MCF 10A (cell line): ENCODE data around the gene RASGRP4. TPM values are rescaled to one million over a fixed set of nuclear protein-coding genes. Genes with fewer than 3 reads are reported as not detected.
A peak's percentile ranks its signal among the peaks of the same experiment; 100 is the strongest.

ENCODE experiments used
- BruUV-seq: library from RNA; stranded (reverse); fragments of 400-500 nt; replicated peaks from 2 replicates; lab custom pipeline; 2021; lab: Mats Ljungman, UMichigan
- CTCF ChIA-PET: fragments of 300-600 bp; sonication (Branson Sonifier 250); formaldehyde crosslinking; extraction: SDS; loops from one replicate; lab custom pipeline; 2021; ENCODE audit warnings: antibody characterized with exemption, inconsistent platforms; lab: Yijun Ruan, JAX
- POLR2A ChIA-PET: fragments of 300-600, 350-650 bp; sonication (Branson Sonifier 250); formaldehyde crosslinking; extraction: SDS; loops from one replicate; lab custom pipeline; 2020; ENCODE audit warnings: antibody characterized with exemption, inconsistent platforms; lab: Yijun Ruan, JAX
- DNase-seq: peaks from one replicate; pipeline ENCODE4 v3.0.0-alpha.2; 2018; ENCODE audit not compliant: unreplicated experiment
- H3K27ac Mint-ChIP-seq: one replicate; pipeline ENCODE4 v1.8.0; 2022; ENCODE audit warnings: mild to moderate bottlenecking, low read depth, mixed read lengths; ENCODE audit not compliant: unreplicated experiment
- H3K27me3 Mint-ChIP-seq: one replicate; pipeline ENCODE4 v1.8.0; 2022; ENCODE audit warnings: mixed read lengths; ENCODE audit not compliant: insufficient read depth, unreplicated experiment
- H3K36me3 Mint-ChIP-seq: one replicate; pipeline ENCODE4 v1.8.0; 2022; ENCODE audit warnings: mild to moderate bottlenecking, moderate library complexity, mixed read lengths; ENCODE audit not compliant: insufficient read depth, unreplicated experiment
- H3K4me1 Mint-ChIP-seq: one replicate; pipeline ENCODE4 v1.8.0; 2022; ENCODE audit warnings: mixed read lengths; ENCODE audit not compliant: insufficient read depth, unreplicated experiment
- H3K4me3 Mint-ChIP-seq: one replicate; pipeline ENCODE4 v1.8.0; 2022; ENCODE audit warnings: mild to moderate bottlenecking, moderate library complexity, mixed read lengths; ENCODE audit not compliant: unreplicated experiment
- H3K9me3 Mint-ChIP-seq: one replicate; pipeline ENCODE4 v1.8.0; 2022; ENCODE audit warnings: mixed read lengths; ENCODE audit not compliant: unreplicated experiment
- CTCF ChIP-seq: fragments of 200-600 bp; IDR thresholded peaks from one replicate; pipeline ENCODE4 v1.8.0; 2022; ENCODE audit warnings: antibody characterized with exemption, mild to moderate bottlenecking; ENCODE audit not compliant: unreplicated experiment
- intact Hi-C: fragments of 100-400 bp; cut with micrococcal nuclease; formaldehyde crosslinking; loops from 2 replicates; pipeline ENCODE4 v1.14.1; 2022
- total RNA-seq: library from RNA; stranded (reverse); gene quantifications from 2 replicates; pipeline ENCODE4 v1.2.3, GENCODE V29; 2022

RASGRP4 gene
- total RNA-seq, 1 experiment from 2014 or later: not detected

GRCh38 chr19:38389957-38390924 lies 35.8 kb downstream of the RASGRP4 start:
- Mint-ChIP-seq H3K4me1 (peaks cover 16% of the 10 kb centered on the region), H3K9me3 (no peaks in the 10 kb centered on the region), H3K4me3 (peak overlapping the region; percentile 86), H3K27ac (no peak overlapping the region), H3K27me3 (no peaks in the 10 kb centered on the region), H3K36me3 (peaks cover 11% of the 10 kb centered on the region)
- POLR2A ChIA-PET: interaction anchor here (0.6 to 4.0 kb wide), 3 partner anchors 9 to 190 kb away, joined by 3 to 46 read pairs (median 5); partner anchors contain the start of gene PSMD8
- CTCF ChIA-PET: interaction anchor here (0.6 to 1.8 kb wide), 2 partner anchors 13 to 32 kb away, joined by 3 to 10 read pairs; partner anchors contain the start of gene FAM98C
- BruUV-seq: no TSS peak
- TF ChIP-seq CTCF: no peak
- DNase-seq: no peak
- intact Hi-C loops: loop anchor here (1.0 to 2.0 kb wide), 2 partner anchors 12 to 53 kb away; no protein-coding TSS in a partner anchor

- DNase-seq: peak; percentile 85
Observed at GRCh38 chr19:38389101-38389925, 36.7 kb downstream of the RASGRP4 start.

GRCh38 chr19:38388349-38389100 lies 37.5 kb downstream of the RASGRP4 start, which contains the start of gene SPRED3:
SPRED3 (plus strand) TSS chr19:38388697; CDS start chr19:38390303, 1,606 bp downstream.
- peak within 1 kb of the TSS; percentile 86 for H3K4me3 Mint-ChIP-seq
- peaks cover 16% of the 10 kb centered on the region for H3K4me1 Mint-ChIP-seq
- no TSS peak for BruUV-seq
- intact Hi-C loops: loop anchor here (1.0 to 2.0 kb wide), 2 partner anchors 14 to 52 kb away; no protein-coding TSS in a partner anchor
- H3K27ac Mint-ChIP-seq: no peak within 1 kb of the TSS
- POLR2A ChIA-PET: interaction anchor here (0.6 to 4.0 kb wide), 8 partner anchors 11 to 1003 kb away, joined by 3 to 46 read pairs (median 4); partner anchors contain the start of genes FAM98C, MED29, MRPS12 and PSMD8
- peak; percentile 68 for DNase-seq
- H3K9me3 Mint-ChIP-seq: no peaks in the 10 kb centered on the region
- peaks cover 20% of the 10 kb centered on the region for H3K36me3 Mint-ChIP-seq
- TF ChIP-seq CTCF: no peak
- CTCF ChIA-PET: interaction anchor here (0.6 to 1.8 kb wide), 6 partner anchors 15 to 490 kb away, joined by 3 to 10 read pairs (median 4); partner anchors contain the start of gene FAM98C
- no peaks in the 10 kb centered on the region for H3K27me3 Mint-ChIP-seq

More at GRCh38 chr19:38389101-38389925, 36.7 kb downstream of the RASGRP4 start:
- no TSS peak for BruUV-seq
- Mint-ChIP-seq H3K9me3 (no peaks in the 10 kb centered on the region), H3K27me3 (no peaks in the 10 kb centered on the region), H3K4me3 (peak overlapping the region; percentile 86), H3K27ac (no peak overlapping the region), H3K4me1 (peaks cover 16% of the 10 kb centered on the region), H3K36me3 (peaks cover 14% of the 10 kb centered on the region)
- TF ChIP-seq CTCF: no peak
- intact Hi-C loops: loop anchor here (1.0 to 2.0 kb wide), 2 partner anchors 13 to 53 kb away; no protein-coding TSS in a partner anchor
- ChIA-PET POLR2A (interaction anchor here (0.6 to 4.0 kb wide), 5 partner anchors 10 to 1882 kb away, joined by 3 to 46 read pairs (median 5); partner anchors contain the start of genes FAM98C and PSMD8), CTCF (interaction anchor here (0.8 to 1.8 kb wide), 2 partner anchors 14 to 491 kb away, joined by 3 to 10 read pairs; partner anchors contain the start of gene FAM98C)
